AG20443 (cell line): ENCODE measurements around the gene MEF2D.

Experiments
- DNase-seq: peaks from one replicate; pipeline ENCODE4 v3.0.0; 2012; ENCODE audit warnings: low spot score, mixed read lengths

Gene MEF2D

GRCh38 chr1:156425943-156426342 lies 74.6 kb downstream of the MEF2D start:
- DNase-seq: no peak

- no peak for DNase-seq
Measured at GRCh38 chr1:156424806-156425432, 75.7 kb downstream of the MEF2D start.

- no peak for DNase-seq
Measured at GRCh38 chr1:156423422-156424352, 76.9 kb downstream of the MEF2D start.

- no peak for DNase-seq
Measured at GRCh38 chr1:156422602-156423091, 77.9 kb downstream of the MEF2D start.

- no peak for DNase-seq
Measured at GRCh38 chr1:156421939-156422601, 78.5 kb downstream of the MEF2D start.

- peak; percentile 94 for DNase-seq
Measured at GRCh38 chr1:156421062-156421938, 79.3 kb downstream of the MEF2D start.

GRCh38 chr1:156420205-156421061 lies 80.1 kb downstream of the MEF2D start:
- no peak for DNase-seq

- no peak for DNase-seq
Measured at GRCh38 chr1:156419854-156420204, 80.7 kb downstream of the MEF2D start.

GRCh38 chr1:156418416-156419070 lies 82.0 kb downstream of the MEF2D start:
- no peak for DNase-seq

GRCh38 chr1:156417401-156418020 lies 83.1 kb downstream of the MEF2D start:
- no peak for DNase-seq

- DNase-seq: no peak
Measured at GRCh38 chr1:156416993-156417392, 83.6 kb downstream of the MEF2D start.

- no peak for DNase-seq
Measured at GRCh38 chr1:156414461-156415064, 86.0 kb downstream of the MEF2D start.
